NCI-H446 (cell line): ENCODE results near the gene MRPL43.
"Not testable (repeated sequence)": the region's sequence is repeated elsewhere in the genome, so short reads cannot be mapped to it uniquely, and the experiment has no call there.

Experiments used
- DNase-seq, 2 experiments: peaks; one replicate each; lab custom pipeline; 2025; lab: John Stamatoyannopoulos, UW

Gene MRPL43

GRCh38 chr10:100982916-100983830, 4.1 kb downstream of the MRPL43 start:
- DNase-seq: no peak

- no peak for DNase-seq
Observed at GRCh38 chr10:100981178-100981772, 6.0 kb downstream of the MRPL43 start.

GRCh38 chr10:100980711-100981110, 6.6 kb downstream of the MRPL43 start:
- no peak for DNase-seq

GRCh38 chr10:100980311-100980710, 7.0 kb downstream of the MRPL43 start:
- no peak for DNase-seq

GRCh38 chr10:100979791-100980272, 7.5 kb downstream of the MRPL43 start:
- DNase-seq: no peak

GRCh38 chr10:100978901-100979195, 8.4 kb downstream of the MRPL43 start:
- DNase-seq: no peak

- no peak for DNase-seq
Observed at GRCh38 chr10:100978121-100978900, 9.0 kb downstream of the MRPL43 start.

- no peak for DNase-seq
Observed at GRCh38 chr10:100977436-100977835, 9.9 kb downstream of the MRPL43 start.

GRCh38 chr10:100976906-100977305, 10.4 kb downstream of the MRPL43 start:
- DNase-seq: no peak

GRCh38 chr10:100975397-100975796, 11.9 kb downstream of the MRPL43 start:
- DNase-seq: not testable (repeated sequence)

- DNase-seq: no peak
Observed at GRCh38 chr10:100972904-100973535, 14.3 kb downstream of the MRPL43 start.

GRCh38 chr10:100972115-100972903, 15.0 kb downstream of the MRPL43 start:
- DNase-seq: no peak

GRCh38 chr10:100970914-100971811, 16.1 kb downstream of the MRPL43 start:
- no peak for DNase-seq

GRCh38 chr10:100970076-100970913, 17.0 kb downstream of the MRPL43 start:
- DNase-seq: no peak

- peak in 1 of 2 experiments; percentile 18 for DNase-seq
Observed at GRCh38 chr10:100969187-100970075, 17.9 kb downstream of the MRPL43 start, which contains the start of gene SEMA4G. Gene SEMA4G, plus strand, starts transcription at chr10:100969504. Its CDS starts 3,409 bp downstream, at chr10:100972913.

GRCh38 chr10:100968863-100969186, 18.5 kb downstream of the MRPL43 start:
- no peak for DNase-seq

GRCh38 chr10:100968062-100968736, 19.1 kb downstream of the MRPL43 start:
- no peak for DNase-seq

GRCh38 chr10:100967332-100967731, 20.0 kb downstream of the MRPL43 start:
- DNase-seq: no peak
